ENCODE data around the gene WDR35. TPM values are rescaled to one million over a fixed set of nuclear protein-coding genes. Genes with fewer than 3 reads are reported as not detected.

WDR35 gene
- total RNA-seq, 4 donors from 2014 or later, result 6.4 to 11.0 (median 7.6) TPM

DNA sequence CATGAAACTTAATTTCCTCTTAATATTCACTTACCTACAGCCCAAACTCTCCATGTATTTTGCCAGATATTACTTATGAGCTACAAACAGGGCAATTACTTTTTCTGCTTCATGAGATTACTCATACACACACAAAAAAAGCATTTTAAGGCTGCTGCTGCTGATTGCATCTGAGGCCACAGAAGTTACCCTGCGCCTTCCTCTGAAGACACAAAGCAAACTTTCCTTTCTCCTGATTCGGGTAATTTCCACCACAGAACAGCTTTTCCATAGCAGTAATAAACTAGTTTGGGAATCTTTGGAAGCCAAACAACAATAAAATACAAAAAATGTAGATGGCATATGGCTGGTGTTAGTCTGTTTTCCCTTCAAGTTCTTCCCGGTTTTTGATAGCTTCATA lies 94.4 kb downstream of the WDR35 start:
- TF ChIP-seq, protein P1, sequence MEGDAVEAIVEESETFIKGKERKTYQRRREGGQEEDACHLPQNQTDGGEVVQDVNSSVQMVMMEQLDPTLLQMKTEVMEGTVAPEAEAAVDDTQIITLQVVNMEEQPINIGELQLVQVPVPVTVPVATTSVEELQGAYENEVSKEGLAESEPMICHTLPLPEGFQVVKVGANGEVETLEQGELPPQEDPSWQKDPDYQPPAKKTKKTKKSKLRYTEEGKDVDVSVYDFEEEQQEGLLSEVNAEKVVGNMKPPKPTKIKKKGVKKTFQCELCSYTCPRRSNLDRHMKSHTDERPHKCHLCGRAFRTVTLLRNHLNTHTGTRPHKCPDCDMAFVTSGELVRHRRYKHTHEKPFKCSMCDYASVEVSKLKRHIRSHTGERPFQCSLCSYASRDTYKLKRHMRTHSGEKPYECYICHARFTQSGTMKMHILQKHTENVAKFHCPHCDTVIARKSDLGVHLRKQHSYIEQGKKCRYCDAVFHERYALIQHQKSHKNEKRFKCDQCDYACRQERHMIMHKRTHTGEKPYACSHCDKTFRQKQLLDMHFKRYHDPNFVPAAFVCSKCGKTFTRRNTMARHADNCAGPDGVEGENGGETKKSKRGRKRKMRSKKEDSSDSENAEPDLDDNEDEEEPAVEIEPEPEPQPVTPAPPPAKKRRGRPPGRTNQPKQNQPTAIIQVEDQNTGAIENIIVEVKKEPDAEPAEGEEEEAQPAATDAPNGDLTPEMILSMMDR (IDR thresholded peaks at IDR 0.05; ENCODE audit: low read depth), result no peak

GRCh38 chr2:19894134-19894792 lies 95.6 kb downstream of the WDR35 start:
- TF ChIP-seq, protein P1 (IDR thresholded peaks at IDR 0.05; ENCODE audit: low read depth), result no peak

DNA sequence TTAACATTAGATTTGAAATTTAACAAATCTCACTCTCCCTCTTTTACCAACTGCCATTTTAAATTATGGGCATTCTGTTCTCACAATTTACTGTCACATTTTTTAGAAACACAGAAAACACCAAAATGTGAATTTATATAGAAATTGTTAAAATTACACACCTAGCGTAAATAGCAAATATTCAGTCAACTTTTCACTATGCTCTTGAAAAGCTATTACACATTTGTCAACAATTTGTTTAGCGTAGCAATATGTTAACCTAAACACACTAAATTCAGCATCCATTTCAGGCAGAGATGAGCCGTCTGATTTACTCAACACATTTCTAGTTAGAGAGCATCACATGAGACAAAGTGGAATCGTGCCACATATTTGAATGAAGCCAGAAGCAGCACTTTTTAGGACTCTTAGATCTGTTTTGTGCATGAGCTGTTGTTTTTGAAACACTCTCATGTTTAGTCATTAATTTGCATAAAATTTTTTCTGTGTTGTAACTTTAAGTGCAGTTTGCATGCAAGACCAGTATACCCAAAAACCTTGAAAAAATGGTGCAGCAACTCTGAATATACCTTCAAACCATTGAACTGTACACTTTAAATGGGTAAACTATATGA lies 96.3 kb downstream of the WDR35 start:
- TF ChIP-seq, protein P1 (IDR thresholded peaks at IDR 0.05; ENCODE audit: low read depth), result no peak

- TF ChIP-seq, protein P1 (IDR thresholded peaks at IDR 0.05; ENCODE audit: low read depth), result no peak
Measured at GRCh38 chr2:19890104-19890503, 99.8 kb downstream of the WDR35 start.

DNA sequence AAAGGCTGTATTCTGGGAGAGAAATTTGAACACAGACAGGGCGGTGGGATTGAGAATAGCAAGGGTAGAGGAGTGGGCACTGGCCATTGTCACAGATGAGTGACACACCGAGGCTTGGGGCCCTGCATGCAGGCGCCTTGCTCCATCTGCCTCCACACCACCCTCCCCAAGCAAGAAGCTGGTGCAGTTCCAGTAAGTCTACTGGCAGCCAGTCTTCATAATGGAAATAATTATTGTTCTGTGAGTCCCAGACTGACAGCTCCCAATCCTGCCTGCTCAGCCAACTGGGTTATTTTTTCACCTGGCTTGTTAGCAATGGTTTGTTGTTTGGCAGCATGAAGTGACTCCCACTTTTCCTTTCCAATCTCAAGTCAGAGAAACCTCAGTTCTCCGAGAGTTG lies 101.1 kb downstream of the WDR35 start:
- TF ChIP-seq, protein P1 (IDR thresholded peaks at IDR 0.05; ENCODE audit: low read depth), result no peak

- TF ChIP-seq, protein P1 (IDR thresholded peaks at IDR 0.05; ENCODE audit: low read depth), result no peak
Measured at GRCh38 chr2:19887510-19887909, 102.4 kb downstream of the WDR35 start.

DNA sequence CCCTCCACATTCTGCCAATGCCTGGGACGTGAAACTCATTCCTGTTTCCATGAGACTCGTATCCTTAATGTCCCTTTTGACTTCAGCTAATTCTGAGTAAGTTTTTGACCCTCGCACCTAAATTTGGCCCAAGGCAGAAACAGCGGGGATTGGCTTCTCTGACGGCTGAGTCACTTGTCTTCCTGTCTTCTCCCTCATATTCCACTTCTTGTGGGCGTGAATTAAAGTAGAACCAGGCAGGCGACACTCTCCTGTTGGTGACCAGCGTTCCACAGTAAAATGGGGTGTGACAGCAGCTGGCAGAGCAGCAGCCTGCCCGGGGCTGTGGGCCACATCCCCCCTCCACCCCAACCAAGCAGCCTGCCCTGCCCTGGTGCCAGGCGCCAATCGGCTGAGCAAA lies 103.6 kb downstream of the WDR35 start:
- TF ChIP-seq, protein P1 (IDR thresholded peaks at IDR 0.05; ENCODE audit: low read depth), result no peak

All from subcutaneous adipose tissue (tissue), 4 donors.